HG03280 (cell line): Measurements from ENCODE around the gene COQ9.

Source experiments
- ATAC-seq: cut with Tn5 transposase; IDR thresholded peaks from one replicate; pipeline ENCODE4 v1.9.1; 2021; ENCODE audit warnings: mild to moderate bottlenecking, moderate library complexity; ENCODE audit not compliant: unreplicated experiment

Gene COQ9

GRCh38 chr16:57507136-57508034 is 60.1 kb downstream of the COQ9 start:
- ATAC-seq: no peak

GRCh38 chr16:57508035-57508425 is 60.8 kb downstream of the COQ9 start:
- no peak for ATAC-seq

- ATAC-seq: no peak
These were observed 62.1 kb downstream of the COQ9 start for GRCh38 chr16:57509231-57509923.

GRCh38 chr16:57510016-57510871 is 63.0 kb downstream of the COQ9 start:
- no peak for ATAC-seq
